Activated T-cell treated with anti-CD3 and anti-CD28 coated beads, Interleukin-2, amount 50 U/mL, for 4 hours (primary cell): ENCODE data around the gene BRAT1. TPM values are rescaled to one million over a fixed set of nuclear protein-coding genes. Genes with fewer than 3 reads are reported as not detected.

ENCODE experiments used
- ATAC-seq, 2 donors: fragments of 200-7000 bp; cut with Tn5 transposase; one replicate each; pipeline ENCODE4 v1.10.0; 2021
- DNase-seq: peaks from one replicate; pipeline ENCODE4 v3.0.0-alpha.2; 2020
- H3K27me3 Mint-ChIP-seq: one replicate; pipeline ENCODE4 v1.8.0; 2021; ENCODE audit warnings: low read depth, mixed read lengths
- H3K36me3 Mint-ChIP-seq: one replicate; pipeline ENCODE4 v1.8.0; 2022; ENCODE audit warnings: mixed read lengths; ENCODE audit not compliant: insufficient read depth
- H3K4me1 Mint-ChIP-seq: one replicate; pipeline ENCODE4 v1.8.0; 2021; ENCODE audit warnings: low read depth, mixed read lengths
- H3K4me3 Mint-ChIP-seq: one replicate; pipeline ENCODE4 v1.8.0; 2021; ENCODE audit warnings: mild to moderate bottlenecking, moderate library complexity, mixed read lengths
- H3K9me3 Mint-ChIP-seq: one replicate; pipeline ENCODE4 v1.8.0; 2021; ENCODE audit warnings: mixed read lengths
- total RNA-seq, 3 donors: library from RNA; stranded (reverse); gene quantifications; one replicate each; pipeline ENCODE4 v1.2.1, GENCODE V29; 2021

BRAT1 gene
- total RNA-seq, 3 donors from 2014 or later, result 40.7 to 55.0 (median 42.6) TPM

GRCh38 chr7:2511769-2512168, 43.6 kb downstream of the BRAT1 start:
- ATAC-seq, result no peak
- peaks cover 57% of the 10 kb centered on the region for H3K4me1 Mint-ChIP-seq
- H3K4me3 Mint-ChIP-seq, result peak overlapping the region; percentile 64
- H3K36me3 Mint-ChIP-seq, result no peaks in the 10 kb centered on the region
- H3K27me3 Mint-ChIP-seq, result no peaks in the 10 kb centered on the region
- no peaks in the 10 kb centered on the region for H3K9me3 Mint-ChIP-seq
- DNase-seq, result no peak

DNA sequence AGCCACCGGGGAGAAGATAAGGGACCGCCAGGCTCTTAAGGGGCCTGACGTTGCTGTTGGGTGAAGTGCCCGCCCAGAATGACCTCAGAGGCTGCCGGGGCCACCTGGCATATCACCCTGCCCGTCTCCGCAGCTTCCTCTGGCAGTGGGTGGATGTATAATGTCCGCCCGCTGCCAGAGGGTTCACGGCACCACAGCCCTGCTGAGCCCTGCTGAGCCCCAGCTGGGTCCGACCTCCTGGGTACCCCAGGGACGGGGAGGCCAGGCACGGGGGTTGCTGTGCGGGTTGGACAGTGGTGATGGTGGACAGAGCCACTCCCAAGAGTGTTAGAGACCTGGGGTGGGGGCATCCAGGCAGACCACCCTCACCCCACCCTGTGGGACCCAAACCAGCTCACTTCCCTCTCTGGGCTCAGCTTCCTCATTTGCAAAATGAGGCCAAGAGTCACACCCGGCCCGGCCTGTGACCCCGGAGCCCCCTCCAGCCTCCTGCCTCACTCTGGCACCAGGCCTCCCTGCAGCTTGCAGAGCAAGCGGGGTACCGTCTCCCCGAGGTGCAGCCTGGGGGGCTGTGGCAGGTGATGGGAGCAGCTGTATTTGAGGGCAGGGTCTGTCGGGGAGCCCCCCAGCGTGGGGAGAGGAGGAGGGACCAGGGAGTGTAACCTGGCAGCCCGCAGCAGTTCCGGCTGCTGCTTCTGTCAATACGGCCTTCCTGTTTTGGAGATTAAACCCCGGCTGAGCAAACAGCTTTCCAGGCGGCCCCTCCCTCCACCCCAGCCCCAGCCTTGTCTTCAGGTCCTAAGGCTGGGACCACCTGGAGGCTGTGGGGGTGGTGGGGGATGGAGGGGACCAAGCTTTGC, 44.2 kb downstream of the BRAT1 start:
- H3K4me1 Mint-ChIP-seq, result peaks cover 57% of the 10 kb centered on the region
- no peaks in the 10 kb centered on the region for H3K36me3 Mint-ChIP-seq
- H3K4me3 Mint-ChIP-seq, result peak overlapping the region; percentile 64
- no peaks in the 10 kb centered on the region for H3K9me3 Mint-ChIP-seq
- no peaks in the 10 kb centered on the region for H3K27me3 Mint-ChIP-seq
- DNase-seq (peak; percentile 48), ATAC-seq (peak; percentile 37 to 44)

DNA sequence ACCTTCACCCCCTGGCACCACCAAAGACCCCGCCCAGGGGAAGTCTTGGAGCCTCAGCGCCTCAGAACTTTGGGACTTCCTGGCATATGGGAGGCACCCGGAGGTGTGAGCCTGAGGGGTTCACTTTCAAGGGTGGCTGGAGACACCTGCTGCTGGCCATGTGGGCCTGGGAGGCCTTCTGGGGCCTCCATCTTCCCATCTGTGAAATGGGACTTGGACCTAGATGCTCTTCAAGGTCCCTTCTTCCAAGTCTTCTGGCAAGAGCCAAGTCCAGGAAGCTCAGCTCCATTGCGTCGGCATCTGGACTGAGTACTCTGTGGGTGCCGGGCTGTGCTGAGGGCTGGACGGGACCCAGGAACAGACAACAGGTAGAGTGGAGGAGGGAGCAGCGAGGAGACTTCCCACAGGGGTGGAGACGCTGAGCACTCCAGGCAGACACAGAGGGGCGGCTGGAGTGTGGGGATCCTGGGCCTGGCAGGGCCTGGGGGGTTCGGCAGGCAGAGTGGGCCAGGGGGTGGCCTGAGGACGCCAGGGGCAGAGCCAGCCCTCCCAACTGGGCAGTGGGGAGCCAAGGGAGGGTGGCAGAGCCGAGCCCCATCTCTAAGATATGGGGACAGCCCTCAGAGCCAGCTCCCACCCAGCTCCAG, 45.1 kb downstream of the BRAT1 start:
- H3K4me1 Mint-ChIP-seq, result peaks cover 57% of the 10 kb centered on the region
- DNase-seq (no peak), ATAC-seq (no peak)
- no peaks in the 10 kb centered on the region for H3K9me3 Mint-ChIP-seq
- no peaks in the 10 kb centered on the region for H3K27me3 Mint-ChIP-seq
- H3K4me3 Mint-ChIP-seq, result peak overlapping the region; percentile 54
- no peaks in the 10 kb centered on the region for H3K36me3 Mint-ChIP-seq

- Mint-ChIP-seq H3K36me3 (no peaks in the 10 kb centered on the region), H3K4me1 (peaks cover 57% of the 10 kb centered on the region), H3K4me3 (peak overlapping the region; percentile 73), H3K9me3 (no peaks in the 10 kb centered on the region), H3K27me3 (no peaks in the 10 kb centered on the region)
- ATAC-seq (no peak), DNase-seq (no peak)
Measured at GRCh38 chr7:2509298-2509906, 45.9 kb downstream of the BRAT1 start.

DNA sequence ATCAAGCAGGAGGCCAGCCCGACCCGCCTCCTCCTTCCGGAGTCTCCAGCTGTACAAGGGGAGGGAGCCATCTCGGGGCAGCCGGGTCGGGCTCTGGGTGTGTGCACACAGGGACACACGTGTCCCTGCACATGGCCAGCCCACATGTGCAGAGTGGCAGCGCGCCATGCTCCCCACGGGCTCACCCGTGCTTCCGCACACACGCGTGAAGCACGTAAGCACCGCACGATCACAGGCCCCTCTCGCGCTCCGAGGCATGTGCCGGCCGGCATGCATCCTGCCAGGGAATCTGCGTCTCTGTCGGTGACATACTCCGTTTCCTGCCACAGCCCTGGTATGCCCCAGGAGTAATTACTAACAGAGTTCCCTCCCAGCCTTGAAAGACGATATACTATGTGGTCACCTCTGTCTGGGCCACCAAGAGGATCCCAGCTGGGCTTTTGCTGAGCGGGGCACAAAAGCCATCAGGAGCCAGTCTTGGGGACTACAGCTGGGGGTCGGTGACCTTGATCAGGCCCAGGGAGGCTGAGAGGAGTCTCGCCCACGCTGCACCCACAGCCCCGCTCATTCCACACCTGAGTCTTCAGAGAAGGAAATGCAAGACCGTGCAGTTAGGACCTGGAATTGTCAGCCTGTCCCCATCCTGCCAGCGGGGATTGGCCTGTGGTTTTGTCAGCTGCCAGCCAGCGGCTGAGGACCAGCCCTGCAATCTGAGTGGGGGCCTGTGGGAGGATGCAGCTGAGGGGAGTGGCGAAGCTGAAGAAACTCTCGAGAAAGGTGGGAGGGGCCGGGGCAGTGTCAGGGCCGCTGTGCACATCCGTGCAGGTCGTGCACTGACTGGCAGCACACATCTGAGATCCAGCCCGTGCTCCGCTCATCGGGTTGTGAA, 46.8 kb downstream of the BRAT1 start:
- peak overlapping the region; percentile 73 for H3K4me3 Mint-ChIP-seq
- peaks cover 56% of the 10 kb centered on the region for H3K4me1 Mint-ChIP-seq
- no peaks in the 10 kb centered on the region for H3K36me3 Mint-ChIP-seq
- no peaks in the 10 kb centered on the region for H3K9me3 Mint-ChIP-seq
- ATAC-seq (peak; percentile 58 to 61), DNase-seq (peak; percentile 60)
- H3K27me3 Mint-ChIP-seq, result no peaks in the 10 kb centered on the region

GRCh38 chr7:2507917-2508306, 47.4 kb downstream of the BRAT1 start:
- Mint-ChIP-seq H3K4me1 (peaks cover 49% of the 10 kb centered on the region), H3K36me3 (no peaks in the 10 kb centered on the region), H3K9me3 (no peaks in the 10 kb centered on the region), H3K4me3 (no peak overlapping the region), H3K27me3 (no peaks in the 10 kb centered on the region)
- DNase-seq (no peak), ATAC-seq (no peak)

DNA sequence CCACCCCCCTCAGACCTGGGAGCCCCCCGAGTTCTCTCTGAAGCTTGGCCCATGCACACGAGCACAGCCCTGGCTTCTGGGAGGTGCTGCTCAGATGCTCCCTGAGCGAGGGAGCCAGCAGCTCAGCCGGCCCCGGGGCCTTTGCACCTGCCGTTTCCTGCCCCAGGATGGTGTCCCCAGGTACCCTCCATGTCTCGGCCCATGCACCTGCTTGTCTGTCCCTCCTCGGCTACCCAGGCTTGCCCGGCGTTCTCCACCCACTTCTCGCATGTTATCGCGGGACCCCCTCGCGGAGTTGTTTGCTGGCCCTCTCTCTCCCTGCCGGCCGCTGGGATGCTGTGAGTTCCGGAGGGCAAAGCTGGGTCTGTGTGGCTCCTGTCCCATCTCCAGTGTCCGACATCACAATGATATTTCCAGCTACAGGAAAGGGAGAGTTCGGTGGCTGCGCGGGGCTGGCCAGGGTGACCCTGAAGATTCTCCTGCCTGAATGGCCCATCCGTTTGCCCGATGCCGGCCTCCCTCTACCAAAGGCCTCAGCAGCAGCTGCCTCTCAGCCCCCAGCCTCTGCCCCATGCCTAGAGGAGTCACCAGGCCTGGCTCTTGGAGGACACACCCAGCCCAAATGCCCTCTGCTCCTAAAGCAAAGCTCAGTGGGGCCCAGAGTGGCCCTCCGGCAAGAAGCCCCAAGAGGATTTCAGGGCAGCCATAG, 48.0 kb downstream of the BRAT1 start:
- DNase-seq (no peak), ATAC-seq (no peak)
- H3K4me3 Mint-ChIP-seq, result no peak overlapping the region
- no peaks in the 10 kb centered on the region for H3K27me3 Mint-ChIP-seq
- no peaks in the 10 kb centered on the region for H3K9me3 Mint-ChIP-seq
- H3K4me1 Mint-ChIP-seq, result peaks cover 44% of the 10 kb centered on the region
- H3K36me3 Mint-ChIP-seq, result no peaks in the 10 kb centered on the region

GRCh38 chr7:2505401-2505800, 49.9 kb downstream of the BRAT1 start:
- DNase-seq (no peak), ATAC-seq (no peak)
- Mint-ChIP-seq H3K9me3 (no peaks in the 10 kb centered on the region), H3K4me3 (no peak overlapping the region), H3K4me1 (peaks cover 25% of the 10 kb centered on the region), H3K36me3 (no peaks in the 10 kb centered on the region), H3K27me3 (no peaks in the 10 kb centered on the region)

DNA sequence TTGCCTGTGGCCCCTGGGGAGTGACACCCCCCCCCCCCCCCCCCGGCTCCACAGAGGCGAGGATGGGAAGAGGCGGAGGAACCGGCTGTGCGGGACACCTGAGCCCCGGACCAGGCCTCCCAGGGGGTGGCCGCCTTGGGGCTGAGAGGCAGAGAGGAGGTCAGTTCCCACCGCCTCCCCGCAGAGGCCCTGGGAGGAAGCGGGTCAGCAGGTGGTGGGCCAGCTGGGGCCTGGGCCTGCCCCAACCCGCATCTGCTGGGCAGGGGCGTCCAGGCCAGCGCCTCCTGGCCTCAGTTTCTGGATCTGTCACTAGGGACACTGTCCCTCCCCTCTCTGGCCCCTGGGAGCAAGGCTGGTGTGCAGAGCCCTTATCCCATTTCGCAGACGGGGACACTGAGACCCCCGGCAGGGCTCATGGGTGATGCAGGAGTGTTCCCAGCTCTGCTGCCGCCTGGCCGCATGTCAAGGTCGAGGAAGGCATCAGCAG, 50.4 kb downstream of the BRAT1 start:
- no peak for DNase-seq
- no peak for ATAC-seq
- Mint-ChIP-seq H3K4me1 (peaks cover 21% of the 10 kb centered on the region), H3K4me3 (no peak overlapping the region), H3K27me3 (no peaks in the 10 kb centered on the region), H3K9me3 (no peaks in the 10 kb centered on the region), H3K36me3 (no peaks in the 10 kb centered on the region)

DNA sequence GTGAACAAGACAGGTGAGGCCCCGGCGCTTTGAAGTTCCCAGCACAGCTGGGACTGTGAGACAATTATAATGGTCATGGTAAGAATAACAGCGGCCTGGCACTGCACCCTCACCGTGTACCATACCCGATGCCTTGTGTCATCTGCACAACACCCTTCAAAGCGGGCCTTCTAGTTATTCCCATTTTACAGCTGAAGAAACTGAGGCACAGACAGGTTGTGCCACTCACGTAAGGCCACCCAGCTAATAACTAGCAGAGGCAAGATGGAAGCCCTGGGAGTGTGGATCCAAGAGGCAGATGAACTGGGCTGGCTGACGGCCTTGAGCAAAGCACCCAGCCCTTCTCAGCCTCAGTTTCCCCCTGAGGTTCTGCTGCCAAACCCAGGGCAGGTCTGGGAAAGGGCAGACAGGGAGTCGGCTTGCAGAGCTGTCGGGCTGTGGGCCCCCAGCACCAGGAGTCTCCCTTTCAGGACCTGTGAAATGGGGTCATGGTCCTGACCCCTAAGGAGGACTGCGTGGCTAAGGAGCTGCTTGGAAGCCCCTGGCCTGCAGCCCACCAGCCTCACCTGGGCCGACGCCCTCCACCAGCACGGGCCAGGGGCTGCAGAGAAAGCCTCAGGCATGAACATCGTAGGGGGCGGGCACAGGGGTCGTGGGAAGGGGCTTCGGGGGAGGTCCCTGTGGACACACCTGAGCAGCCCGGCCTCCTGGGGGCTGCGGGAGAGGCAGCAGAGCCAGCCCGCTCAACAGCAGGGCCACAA, 51.0 kb downstream of the BRAT1 start:
- no peaks in the 10 kb centered on the region for H3K9me3 Mint-ChIP-seq

GRCh38 chr7:2503056-2503941, 52.0 kb downstream of the BRAT1 start:
- Mint-ChIP-seq H3K4me1 (peaks cover 4% of the 10 kb centered on the region), H3K36me3 (no peaks in the 10 kb centered on the region), H3K27me3 (no peaks in the 10 kb centered on the region), H3K9me3 (no peaks in the 10 kb centered on the region), H3K4me3 (no peak overlapping the region)
- ATAC-seq, result no peak
- no peak for DNase-seq

More for the DNA sequence above, 51.0 kb downstream of the BRAT1 start:
- no peak for ATAC-seq
- DNase-seq, result no peak
- Mint-ChIP-seq H3K27me3 (no peaks in the 10 kb centered on the region), H3K36me3 (no peaks in the 10 kb centered on the region), H3K4me1 (peaks cover 15% of the 10 kb centered on the region), H3K4me3 (no peak overlapping the region)

- Mint-ChIP-seq H3K27me3 (no peaks in the 10 kb centered on the region), H3K4me3 (no peak overlapping the region), H3K4me1 (no peaks in the 10 kb centered on the region), H3K9me3 (no peaks in the 10 kb centered on the region), H3K36me3 (no peaks in the 10 kb centered on the region)
- no peak for ATAC-seq
- DNase-seq, result no peak
Measured at GRCh38 chr7:2502647-2502966, 52.7 kb downstream of the BRAT1 start.
